T-helper 22 cell (primary cell): Measurements from ENCODE around the gene DIAPH1.

Source experiments
- DNase-seq: peaks from one replicate; pipeline ENCODE4 v3.0.0-alpha.2; 2020; ENCODE audit warnings: low read depth

DIAPH1 gene

GRCh38 chr5:141639357-141640050 is 20.7 kb upstream of the DIAPH1 start:
- no peak for DNase-seq

GRCh38 chr5:141638771-141639170 is 20.0 kb upstream of the DIAPH1 start:
- no peak for DNase-seq

GRCh38 chr5:141637767-141638419 is 19.1 kb upstream of the DIAPH1 start:
- peak; percentile 40 for DNase-seq

- peak; percentile 36 for DNase-seq
Measured at GRCh38 chr5:141637123-141637766, 18.4 kb upstream of the DIAPH1 start.

GRCh38 chr5:141636413-141637122 is 17.8 kb upstream of the DIAPH1 start, which contains the start of the genes HDAC3 and RELL2:
Gene HDAC3, minus strand, starts transcription at chr5:141636849. Its CDS starts 59 bp downstream, at chr5:141636790.
Gene RELL2, plus strand, starts transcription at chr5:141636997. Its CDS starts 1,229 bp downstream, at chr5:141638226.
- peak; percentile 81 for DNase-seq

GRCh38 chr5:141636106-141636412 is 17.3 kb upstream of the DIAPH1 start:
- no peak for DNase-seq

GRCh38 chr5:141635646-141636045 is 16.8 kb upstream of the DIAPH1 start:
- no peak for DNase-seq

GRCh38 chr5:141634720-141635119 is 15.9 kb upstream of the DIAPH1 start:
- DNase-seq = no peak

- no peak for DNase-seq
Measured at GRCh38 chr5:141633871-141634561, 15.2 kb upstream of the DIAPH1 start.

GRCh38 chr5:141632650-141633049 is 13.8 kb upstream of the DIAPH1 start:
- DNase-seq = no peak

- no peak for DNase-seq
Measured at GRCh38 chr5:141630570-141631140, 11.9 kb upstream of the DIAPH1 start.

GRCh38 chr5:141628175-141628788 is 9.5 kb upstream of the DIAPH1 start:
- no peak for DNase-seq

GRCh38 chr5:141623611-141624010 is 4.8 kb upstream of the DIAPH1 start:
- DNase-seq = no peak

- no peak for DNase-seq
Measured at GRCh38 chr5:141623186-141623585, 4.4 kb upstream of the DIAPH1 start.

GRCh38 chr5:141618030-141618803 is 583 bp downstream of the DIAPH1 start:
- DNase-seq = peak; percentile 38

GRCh38 chr5:141617682-141618029 is 1.1 kb downstream of the DIAPH1 start:
- DNase-seq = no peak

- DNase-seq = no peak
Measured at GRCh38 chr5:141617128-141617527, 1.7 kb downstream of the DIAPH1 start.

- DNase-seq = no peak
Measured at GRCh38 chr5:141615991-141616720, 2.6 kb downstream of the DIAPH1 start.

GRCh38 chr5:141613344-141613743 is 5.5 kb downstream of the DIAPH1 start:
- DNase-seq = no peak

GRCh38 chr5:141611289-141611688 is 7.5 kb downstream of the DIAPH1 start:
- no peak for DNase-seq
